Stimulated activated CD8-positive, alpha-beta memory T cell treated with anti-CD3 and anti-CD28 coated beads, Interleukin-4, amount 100 ng/mL, for 48 hours (primary cell): ENCODE data around the gene SLC26A5.

Experiments used
- DNase-seq: peaks from one replicate; pipeline ENCODE4 v3.0.0-alpha.2; 2020

Gene SLC26A5

GRCh38 chr7:103398483-103399127, 47.4 kb downstream of the SLC26A5 start:
- no peak for DNase-seq

GRCh38 chr7:103396471-103396870, 49.5 kb downstream of the SLC26A5 start:
- no peak for DNase-seq

GRCh38 chr7:103395071-103395470, 50.9 kb downstream of the SLC26A5 start:
- DNase-seq, result no peak

- no peak for DNase-seq
These were observed 51.4 kb downstream of the SLC26A5 start for GRCh38 chr7:103394566-103394965.

- DNase-seq, result no peak
These were observed 54.0 kb downstream of the SLC26A5 start for GRCh38 chr7:103391976-103392375.

GRCh38 chr7:103391150-103391549, 54.9 kb downstream of the SLC26A5 start:
- DNase-seq, result no peak

- no peak for DNase-seq
These were observed 56.7 kb downstream of the SLC26A5 start for GRCh38 chr7:103389263-103389662.

GRCh38 chr7:103388469-103389140, 57.4 kb downstream of the SLC26A5 start:
- no peak for DNase-seq

GRCh38 chr7:103387242-103387641, 58.8 kb downstream of the SLC26A5 start:
- no peak for DNase-seq

GRCh38 chr7:103382032-103382402, 64.0 kb downstream of the SLC26A5 start:
- DNase-seq, result no peak

GRCh38 chr7:103381280-103382031, 64.6 kb downstream of the SLC26A5 start:
- DNase-seq, result no peak

GRCh38 chr7:103380395-103381191, 65.4 kb downstream of the SLC26A5 start:
- DNase-seq, result no peak

- no peak for DNase-seq
These were observed 66.6 kb downstream of the SLC26A5 start for GRCh38 chr7:103379270-103379975.

GRCh38 chr7:103373866-103374643, 72.0 kb downstream of the SLC26A5 start:
- DNase-seq, result no peak

- no peak for DNase-seq
These were observed 76.6 kb downstream of the SLC26A5 start for GRCh38 chr7:103369432-103369831.

- no peak for DNase-seq
These were observed 96.2 kb downstream of the SLC26A5 start for GRCh38 chr7:103349805-103350204.

- DNase-seq, result no peak
These were observed 97.0 kb downstream of the SLC26A5 start for GRCh38 chr7:103348959-103349358.

- no peak for DNase-seq
These were observed 97.6 kb downstream of the SLC26A5 start for GRCh38 chr7:103348452-103348851.

- peak; percentile 84 for DNase-seq
These were observed 98.3 kb downstream of the SLC26A5 start, which contains the start of gene PSMC2 for GRCh38 chr7:103347507-103348267. TSS of gene PSMC2 (plus strand) at chr7:103347643. CDS start at chr7:103347712, 69 bp downstream.

- no peak for DNase-seq
These were observed 99.6 kb downstream of the SLC26A5 start for GRCh38 chr7:103346396-103346795.
